Muscle layer of duodenum (tissue), 2 donors: ENCODE results near the gene KIF23.
A peak's percentile ranks its signal among the peaks of the same experiment; 100 is the strongest.
"Not testable (repeated sequence)": the region's sequence is repeated elsewhere in the genome, so short reads cannot be mapped to it uniquely, and the experiment has no call there.

Experiments used
- H3K27ac ChIP-seq: one replicate; pipeline ENCODE4 v1.7.0; 2013; ENCODE audit warnings: mild to moderate bottlenecking, low read length
- H3K27me3 ChIP-seq: one replicate; pipeline ENCODE4 v1.7.0; 2013; ENCODE audit warnings: low read depth, mild to moderate bottlenecking, control low read depth, low read length
- H3K36me3 ChIP-seq, 2 donors: one replicate each; pipeline ENCODE4 v1.7.0; 2013; ENCODE audit warnings: low read length in 2 of 2, control low read depth in 1 of 2, mild to moderate bottlenecking in 1 of 2; ENCODE audit not compliant: insufficient read depth in 2 of 2, control insufficient read depth in 1 of 2
- H3K4me1 ChIP-seq, 2 donors: one replicate each; pipeline ENCODE4 v1.7.0; 2013; ENCODE audit warnings: low read length in 2 of 2, mild to moderate bottlenecking in 2 of 2, control low read depth in 1 of 2, moderate library complexity in 1 of 2; ENCODE audit not compliant: insufficient read depth in 2 of 2, control insufficient read depth in 1 of 2
- H3K4me3 ChIP-seq, 2 donors: one replicate each; pipeline ENCODE4 v1.7.0; 2013; ENCODE audit warnings: low read length in 2 of 2, low read depth in 1 of 2, mild to moderate bottlenecking in 1 of 2
- H3K9me3 ChIP-seq, 2 donors: one replicate each; pipeline ENCODE4 v1.7.0; 2013; ENCODE audit warnings: low read length in 2 of 2, control low read depth in 1 of 2, mild to moderate bottlenecking in 1 of 2; ENCODE audit not compliant: control insufficient read depth in 1 of 2
- donor health status: healthy.

The KIF23 gene

DNA sequence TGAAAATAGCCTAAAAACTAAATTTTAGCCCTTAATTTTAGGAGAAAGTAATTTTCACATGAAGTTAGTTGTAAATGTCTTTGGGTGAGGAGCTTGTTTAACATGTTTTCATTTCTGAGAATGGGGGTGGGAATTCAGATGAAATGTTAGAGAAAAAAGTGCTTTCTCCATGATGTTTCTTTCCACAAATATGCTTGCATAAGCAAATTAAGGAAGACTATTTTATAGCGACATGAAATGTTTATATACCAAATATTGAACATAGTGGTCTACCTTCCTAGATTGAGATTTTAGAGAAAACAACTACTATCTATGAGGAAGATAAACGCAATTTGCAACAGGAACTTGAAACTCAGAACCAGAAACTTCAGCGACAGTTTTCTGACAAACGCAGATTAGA is 25.5 kb downstream of the KIF23 start:
- Histone ChIP-seq H3K27ac (no peak overlapping the region), H3K27me3 (no peaks in the 10 kb centered on the region), H3K9me3 (no peaks in the 10 kb centered on the region), H3K4me1 (no peaks in the 10 kb centered on the region), H3K36me3 (no peaks in the 10 kb centered on the region), H3K4me3 (no peak overlapping the region)

DNA sequence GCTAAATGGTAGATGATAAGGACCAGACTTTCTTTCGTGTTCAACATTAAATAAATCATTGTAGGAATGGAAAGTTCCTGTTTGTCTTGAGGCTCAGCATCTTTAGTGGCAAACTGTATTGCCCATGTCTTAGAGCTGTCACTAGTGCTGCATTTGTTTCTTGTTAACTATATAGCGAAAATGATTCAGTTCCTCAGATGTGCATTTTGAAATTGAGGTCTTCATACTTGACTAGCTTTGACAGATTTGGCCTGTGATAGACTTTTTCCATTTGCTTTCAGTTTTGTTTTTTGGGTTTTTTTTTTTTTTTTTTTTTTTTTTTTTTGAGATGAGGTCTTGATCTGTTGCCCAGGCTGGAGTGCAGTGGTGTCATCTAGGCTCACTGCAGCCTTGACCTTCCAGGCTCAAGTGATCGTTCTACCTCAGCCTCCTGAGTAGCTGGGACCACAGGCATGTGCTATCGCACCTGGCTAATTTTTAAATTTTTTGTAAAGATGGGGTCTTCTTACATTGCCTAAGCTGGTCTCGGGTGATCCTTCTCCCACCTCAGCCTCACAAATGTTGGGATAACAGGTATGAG is 29.0 kb downstream of the KIF23 start:
- no peak overlapping the region for H3K4me3 ChIP-seq
- H3K27me3 ChIP-seq = no peaks in the 10 kb centered on the region
- no peaks in the 10 kb centered on the region for H3K9me3 ChIP-seq
- H3K4me1 ChIP-seq = no peaks in the 10 kb centered on the region
- H3K27ac ChIP-seq = no peak overlapping the region
- no peaks in the 10 kb centered on the region for H3K36me3 ChIP-seq

DNA sequence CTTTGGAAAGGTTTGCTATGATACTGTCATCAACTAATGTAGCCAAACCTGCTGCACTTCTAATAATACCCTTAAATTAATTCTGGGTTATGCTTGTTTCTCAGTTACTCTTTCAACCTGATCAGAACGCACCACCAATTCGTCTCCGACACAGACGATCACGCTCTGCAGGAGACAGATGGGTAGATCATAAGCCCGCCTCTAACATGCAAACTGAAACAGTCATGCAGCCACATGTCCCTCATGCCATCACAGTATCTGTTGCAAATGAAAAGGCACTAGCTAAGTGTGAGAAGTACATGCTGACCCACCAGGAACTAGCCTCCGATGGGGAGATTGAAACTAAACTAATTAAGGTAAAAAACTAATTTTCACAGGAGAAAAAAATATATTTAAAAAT is 30.5 kb downstream of the KIF23 start:
- no peaks in the 10 kb centered on the region for H3K36me3 ChIP-seq
- no peak overlapping the region for H3K27ac ChIP-seq
- H3K9me3 ChIP-seq = no peaks in the 10 kb centered on the region
- H3K4me3 ChIP-seq = no peak overlapping the region
- H3K27me3 ChIP-seq = no peaks in the 10 kb centered on the region
- no peaks in the 10 kb centered on the region for H3K4me1 ChIP-seq

DNA sequence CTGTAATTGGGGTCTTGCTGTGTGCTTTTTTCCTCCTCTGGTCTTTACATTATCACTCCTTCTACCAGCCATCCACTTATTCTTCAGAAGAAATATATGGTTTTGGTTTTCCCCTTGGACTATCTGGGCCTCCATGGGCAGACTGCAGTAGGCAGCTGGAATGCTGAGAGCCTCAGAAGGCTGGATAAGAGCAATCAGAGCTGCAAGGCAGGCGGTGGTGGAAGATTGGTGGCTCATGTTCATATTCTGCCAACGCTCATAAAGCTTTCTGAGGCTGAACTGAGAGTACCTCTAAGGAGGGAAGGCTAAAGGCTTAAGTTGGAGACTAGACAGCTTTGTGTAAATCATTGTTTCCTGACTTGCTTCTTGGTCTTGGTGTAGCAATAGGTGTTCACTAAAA is 32.8 kb downstream of the KIF23 start:
- Histone ChIP-seq H3K9me3 (no peaks in the 10 kb centered on the region), H3K4me3 (no peak overlapping the region), H3K27ac (no peak overlapping the region), H3K36me3 (no peaks in the 10 kb centered on the region), H3K4me1 (no peaks in the 10 kb centered on the region), H3K27me3 (no peaks in the 10 kb centered on the region)

DNA sequence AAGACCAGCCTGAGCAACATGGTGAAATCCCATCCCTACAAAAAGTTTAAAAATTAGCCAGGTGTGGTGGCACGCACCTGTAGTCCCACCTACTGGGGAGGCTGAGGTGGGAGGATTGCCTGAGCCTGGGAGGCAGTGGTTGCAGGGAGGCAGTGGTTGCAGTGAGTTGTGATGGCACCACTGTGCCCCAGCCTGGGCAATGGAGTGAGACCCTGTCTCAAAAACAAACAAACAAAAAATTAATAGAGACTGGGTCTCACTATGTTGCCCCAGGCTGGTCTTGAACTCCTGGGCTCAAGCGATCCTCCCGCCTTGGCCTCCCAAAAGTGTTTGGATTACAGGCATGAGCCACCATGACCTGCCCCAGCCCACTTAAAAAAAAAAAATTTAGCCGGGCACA is 36.1 kb downstream of the KIF23 start:
- H3K27me3 ChIP-seq, H3K27ac ChIP-seq, H3K36me3 ChIP-seq, H3K9me3 ChIP-seq, H3K4me3 ChIP-seq: not testable (repeated sequence)
- peaks cover 9 to 16% of the 10 kb centered on the region in 2 donors for H3K4me1 ChIP-seq

DNA sequence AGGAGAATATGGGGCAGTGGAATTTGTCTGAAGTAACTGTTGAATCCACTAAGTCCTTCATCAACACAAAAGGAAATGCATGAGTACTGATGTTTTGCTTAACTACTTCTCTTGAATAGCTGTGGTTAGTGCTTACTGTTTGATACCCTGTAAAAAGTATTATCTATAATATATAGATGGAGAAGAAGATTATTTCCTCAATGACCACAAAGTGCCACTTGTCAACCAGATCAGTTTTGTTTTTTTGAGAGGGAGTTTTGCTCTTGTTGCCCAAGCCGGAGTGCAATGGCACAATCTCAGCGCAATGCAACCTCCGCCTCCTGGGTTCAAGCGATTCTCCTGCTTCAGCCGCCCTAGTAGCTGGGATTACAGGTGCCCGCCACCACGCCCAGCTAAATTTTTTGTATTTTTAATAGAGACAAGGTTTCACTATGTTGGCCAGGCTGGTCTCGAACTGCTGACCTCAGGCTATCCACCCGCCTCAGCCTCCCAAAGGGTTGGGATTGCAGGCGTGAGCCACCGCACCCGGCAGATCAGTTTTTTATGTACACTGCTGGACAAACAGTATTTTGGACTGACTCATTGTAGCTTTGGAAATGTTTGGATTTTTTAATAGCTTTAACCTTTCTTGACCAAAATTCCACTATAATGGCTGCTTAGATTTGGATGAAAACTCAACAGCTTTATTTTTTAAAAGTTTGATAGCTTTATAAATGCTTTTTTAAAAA is 37.0 kb downstream of the KIF23 start:
- peak overlapping the region in 1 of 2 donors; percentile 93 for H3K4me3 ChIP-seq
- H3K4me1 ChIP-seq = peaks cover 9 to 23% of the 10 kb centered on the region in 2 donors
- H3K9me3 ChIP-seq = no peaks in the 10 kb centered on the region
- peaks cover 9 to 12% of the 10 kb centered on the region in 2 donors for H3K36me3 ChIP-seq
- peak overlapping the region; percentile 95 for H3K27ac ChIP-seq
- no peaks in the 10 kb centered on the region for H3K27me3 ChIP-seq

DNA sequence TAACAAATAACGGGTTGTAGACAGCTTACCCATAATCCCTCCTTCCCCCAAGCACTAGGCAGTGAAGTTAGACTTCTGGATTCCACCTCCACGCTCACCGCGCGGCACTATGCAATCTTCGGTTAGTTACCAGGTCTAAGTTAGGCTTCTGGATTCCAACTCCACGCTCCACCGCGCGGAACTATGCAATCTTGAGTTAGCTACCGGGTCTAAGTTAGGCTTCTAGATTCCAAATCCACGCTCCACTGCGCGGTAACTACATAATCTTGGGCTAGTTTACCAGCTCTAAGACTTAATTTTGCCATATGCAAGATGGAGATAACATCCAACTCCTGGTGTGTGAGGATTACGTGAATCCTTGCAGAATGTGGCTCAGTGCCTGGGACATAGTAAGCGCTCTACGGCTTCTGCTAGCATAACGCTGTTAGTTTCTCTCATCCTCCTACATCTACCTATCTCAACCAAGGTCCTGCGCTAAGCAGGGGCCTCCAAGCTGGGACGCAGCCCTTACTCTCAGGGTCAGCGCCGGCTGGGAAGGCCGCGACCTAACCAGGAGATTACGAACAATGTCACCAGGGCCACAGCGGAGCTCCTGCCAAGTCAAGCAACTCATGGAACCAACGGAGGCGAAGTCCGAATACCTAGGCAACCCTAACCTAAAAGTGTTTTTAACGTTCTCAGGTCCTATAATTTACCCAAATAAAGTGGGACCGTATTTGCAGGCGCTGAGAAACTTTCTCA is 38.0 kb downstream of the KIF23 start:
- Histone ChIP-seq H3K27ac (peak overlapping the region; percentile 95), H3K4me1 (peaks cover 9 to 23% of the 10 kb centered on the region in 2 donors), H3K4me3 (peak overlapping the region; percentile 93 to 97), H3K27me3 (no peaks in the 10 kb centered on the region), H3K36me3 (peaks cover 19 to 20% of the 10 kb centered on the region in 2 donors), H3K9me3 (no peaks in the 10 kb centered on the region)

DNA sequence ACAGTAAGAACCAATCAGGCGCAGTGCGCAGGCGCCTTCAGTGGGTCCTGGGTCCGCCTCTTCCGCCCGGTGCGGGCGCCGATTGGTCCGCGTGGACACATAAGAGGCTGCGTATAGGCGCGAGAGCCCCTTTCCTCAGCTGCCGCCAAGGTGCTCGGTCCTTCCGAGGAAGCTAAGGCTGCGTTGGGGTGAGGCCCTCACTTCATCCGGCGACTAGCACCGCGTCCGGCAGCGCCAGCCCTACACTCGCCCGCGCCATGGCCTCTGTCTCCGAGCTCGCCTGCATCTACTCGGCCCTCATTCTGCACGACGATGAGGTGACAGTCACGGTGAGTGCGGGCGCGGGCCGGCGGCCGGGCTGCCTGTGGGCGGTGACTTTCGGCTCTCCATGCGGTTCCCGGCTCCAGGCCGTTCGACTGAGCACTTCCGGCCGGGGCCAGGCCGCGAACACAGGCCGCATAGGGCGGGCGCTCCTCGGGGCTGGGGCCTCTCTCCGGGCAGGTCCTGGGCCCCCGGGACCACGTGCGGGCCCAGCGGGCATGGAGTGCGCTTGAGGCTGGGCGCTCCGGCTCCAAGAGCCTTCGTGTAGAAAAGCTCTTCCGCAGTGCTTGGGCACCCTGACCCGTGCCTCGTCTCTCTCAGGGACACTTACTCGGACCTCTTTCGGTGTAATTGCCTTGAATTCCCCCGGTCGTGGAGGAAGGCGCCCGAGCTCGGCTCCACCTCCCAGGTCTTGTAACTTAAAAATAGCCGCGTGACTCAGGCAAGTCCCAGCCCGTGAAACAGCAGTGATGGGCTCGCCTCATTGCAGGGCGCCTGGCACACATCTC is 38.8 kb downstream of the KIF23 start, which contains the start of gene RPLP1:
TSS of gene RPLP1 (plus strand) at position 127 of the 830 bp plus-strand sequence. CDS start at position 258, 131 bp downstream.
- H3K4me3 ChIP-seq = peak within 1 kb of the TSS; percentile 93 to 97
- H3K27ac ChIP-seq = peak within 1 kb of the TSS; percentile 95
- no peaks in the 10 kb centered on the region for H3K27me3 ChIP-seq
- H3K4me1 ChIP-seq = peaks cover 9 to 23% of the 10 kb centered on the region in 2 donors
- H3K9me3 ChIP-seq = no peaks in the 10 kb centered on the region
- H3K36me3 ChIP-seq = peaks cover 19 to 27% of the 10 kb centered on the region in 2 donors

DNA sequence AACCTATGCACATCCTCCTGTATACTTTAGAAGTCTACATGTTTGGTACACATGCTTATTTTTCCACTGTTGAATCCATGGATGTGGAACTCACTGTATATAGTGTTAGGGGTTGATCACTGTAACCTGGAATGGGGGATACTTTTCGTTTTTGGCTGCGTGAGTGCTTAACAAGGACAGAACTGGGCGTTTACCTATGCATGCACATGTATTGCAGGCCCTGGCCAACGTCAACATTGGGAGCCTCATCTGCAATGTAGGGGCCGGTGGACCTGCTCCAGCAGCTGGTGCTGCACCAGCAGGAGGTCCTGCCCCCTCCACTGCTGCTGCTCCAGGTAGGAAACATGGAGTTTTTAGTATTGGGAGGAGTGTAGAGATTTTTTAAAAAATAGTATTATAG is 40.8 kb downstream of the KIF23 start:
- peaks cover 9 to 28% of the 10 kb centered on the region in 2 donors for H3K4me1 ChIP-seq
- no peak overlapping the region for H3K27ac ChIP-seq
- no peaks in the 10 kb centered on the region for H3K27me3 ChIP-seq
- H3K9me3 ChIP-seq = no peaks in the 10 kb centered on the region
- peaks cover 19 to 27% of the 10 kb centered on the region in 2 donors for H3K36me3 ChIP-seq
- peak overlapping the region; percentile 93 to 97 for H3K4me3 ChIP-seq

- no peak overlapping the region for H3K27ac ChIP-seq
Measured at GRCh38 chr15:69456208-69457166, 42.3 kb downstream of the KIF23 start.

More at GRCh38 chr15:69456208-69457166, 42.3 kb downstream of the KIF23 start:
- no peaks in the 10 kb centered on the region for H3K27me3 ChIP-seq
- peaks cover 19 to 27% of the 10 kb centered on the region in 2 donors for H3K36me3 ChIP-seq
- no peaks in the 10 kb centered on the region for H3K9me3 ChIP-seq
- peaks cover 9 to 32% of the 10 kb centered on the region in 2 donors for H3K4me1 ChIP-seq
- H3K4me3 ChIP-seq = no peak overlapping the region
